Neural cell (in vitro differentiated cells): ENCODE results near the gene FAM131B. TPM values are rescaled to one million over a fixed set of nuclear protein-coding genes. Genes with fewer than 3 reads are reported as not detected.

Experiments used
- H2AFZ ChIP-seq: fragments of 200-600, 300-800 bp; sonication (generic), shearing (Covaris generic); 2 replicates; pipeline ENCODE4 v1.6.0; 2014; ENCODE audit warnings: low read depth, mild to moderate bottlenecking, antibody characterized with exemption, low read length, moderate library complexity
- H3F3A ChIP-seq: fragments of 200-600 bp; shearing (Covaris generic); 2 replicates; pipeline ENCODE4 v1.6.1; 2016; ENCODE audit warnings: mild to moderate bottlenecking, moderate library complexity, mixed read lengths, antibody characterized with exemption, low read length; ENCODE audit not compliant: insufficient read depth, poor library complexity, severe bottlenecking
- H3K27ac ChIP-seq: fragments of 200-600, 300-800 bp; sonication (generic), shearing (Covaris generic); 2 replicates; pipeline ENCODE4 v1.5.1; 2014; ENCODE audit warnings: mild to moderate bottlenecking, low read length, moderate library complexity
- H3K27me3 ChIP-seq: fragments of 300-800, 200-600 bp; sonication (generic), shearing (Covaris generic); 2 replicates; pipeline ENCODE4 v1.6.0; 2014; ENCODE audit warnings: mild to moderate bottlenecking, low read depth, low read length, moderate library complexity; ENCODE audit not compliant: insufficient read depth
- H3K36me3 ChIP-seq: fragments of 300-800, 200-600 bp; sonication (generic), shearing (Covaris generic); 2 replicates; pipeline ENCODE4 v1.5.1; 2014; ENCODE audit warnings: mild to moderate bottlenecking, antibody characterized with exemption, low read length, moderate library complexity; ENCODE audit not compliant: insufficient read depth
- H3K4me2 ChIP-seq: fragments of 300-800, 200-600 bp; sonication (generic), shearing (Covaris generic); 2 replicates; pipeline ENCODE4 v1.6.0; 2014; ENCODE audit warnings: mild to moderate bottlenecking, low read length
- H3K4me3 ChIP-seq: fragments of 300-800, 200-600 bp; sonication (generic), shearing (Covaris generic); 2 replicates; pipeline ENCODE4 v1.5.1; 2014; ENCODE audit warnings: mild to moderate bottlenecking, low read length, moderate library complexity
- H3K79me2 ChIP-seq: fragments of 200-600 bp; shearing (Covaris generic); replicated peaks from 2 replicates; pipeline ENCODE4 v1.6.0; 2014; ENCODE audit warnings: mild to moderate bottlenecking, low read length, moderate library complexity; ENCODE audit not compliant: insufficient read depth
- H3K9ac ChIP-seq: fragments of 300-800, 200-600 bp; sonication (generic), shearing (Covaris generic); 2 replicates; pipeline ENCODE4 v1.6.1; 2016; ENCODE audit warnings: mild to moderate bottlenecking, low read length, mixed read lengths
- H3K9me2 ChIP-seq: fragments of 200-600 bp; shearing (Covaris generic); 2 replicates; pipeline ENCODE4 v1.6.1; 2016; ENCODE audit warnings: mild to moderate bottlenecking, low read length, mixed read lengths; ENCODE audit not compliant: insufficient read depth
- H3K9me3 ChIP-seq: fragments of 200-600, 300-800 bp; sonication (generic), shearing (Covaris generic); 2 replicates; pipeline ENCODE4 v1.6.1; 2016; ENCODE audit warnings: mild to moderate bottlenecking, mixed run types, low read length, moderate library complexity, mixed read lengths
- H4K20me1 ChIP-seq: fragments of 200-600 bp; shearing (Covaris generic); 2 replicates; pipeline ENCODE4 v1.6.1; 2016; ENCODE audit warnings: mild to moderate bottlenecking, mixed run types; ENCODE audit not compliant: insufficient read depth
- CTCF ChIP-seq: fragments of 450-650 bp; IDR thresholded peaks from 2 replicates; pipeline ENCODE4 v1.5.1; 2014; ENCODE audit warnings: antibody characterized with exemption, mild to moderate bottlenecking, moderate library complexity; ENCODE audit not compliant: poor library complexity, severe bottlenecking
- EP300 ChIP-seq: fragments of 450-650 bp; conservative IDR thresholded peaks from 2 replicates; pipeline ENCODE4 v1.6.1; 2014; ENCODE audit warnings: antibody characterized with exemption, mild to moderate bottlenecking, moderate library complexity; ENCODE audit not compliant: poor library complexity, severe bottlenecking
- EZH2 ChIP-seq: fragments of 200-600, 300-800 bp; shearing (Covaris generic), sonication (generic); IDR thresholded peaks from 2 replicates; pipeline ENCODE4 v1.6.1; 2014; ENCODE audit warnings: antibody characterized with exemption, low read length, borderline replicate concordance, mild to moderate bottlenecking; ENCODE audit not compliant: insufficient read depth, poor library complexity, severe bottlenecking
- MXI1 ChIP-seq: fragments of 450-650 bp; conservative IDR thresholded peaks from 2 replicates; pipeline ENCODE4 v1.6.1; 2014; ENCODE audit warnings: antibody characterized with exemption, mild to moderate bottlenecking; ENCODE audit not compliant: poor library complexity, severe bottlenecking
- POLR2AphosphoS5 ChIP-seq: IDR thresholded peaks from 2 replicates; pipeline ENCODE4 v1.6.1; 2012
- RAD21 ChIP-seq: fragments of 450-650 bp; conservative IDR thresholded peaks from 2 replicates; pipeline ENCODE4 v1.6.1; 2014; ENCODE audit warnings: antibody characterized with exemption, mild to moderate bottlenecking, moderate library complexity
- REST ChIP-seq: IDR thresholded peaks from 2 replicates; pipeline ENCODE4 v1.6.1; 2012; ENCODE audit warnings: borderline replicate concordance
- SMC3 ChIP-seq: fragments of 450-650 bp; conservative IDR thresholded peaks from 2 replicates; pipeline ENCODE4 v1.6.1; 2014; ENCODE audit warnings: antibody characterized with exemption, mild to moderate bottlenecking, moderate library complexity; ENCODE audit not compliant: poor library complexity
- TAF1 ChIP-seq: IDR thresholded peaks from 2 replicates; pipeline ENCODE4 v1.6.1; 2012; ENCODE audit warnings: low read depth
- polyA plus RNA-seq: library from polyadenylated mRNA; depleted of rRNA; stranded (reverse); fragments of >200 nt; gene quantifications from 2 replicates; pipeline ENCODE4 v1.2.3, GENCODE V29; 2014

The FAM131B gene
- polyA plus RNA-seq, 1 donor from 2014 or later = 45.9 TPM

GRCh38 chr7:143367972-143368371 is 5.5 kb upstream of the FAM131B start:
- Histone ChIP-seq H2AFZ (no peak overlapping the region), H4K20me1 (no peaks in the 10 kb centered on the region), H3F3A (no peaks in the 10 kb centered on the region), H3K79me2 (peaks cover 11% of the 10 kb centered on the region), H3K27me3 (no peaks in the 10 kb centered on the region), H3K4me3 (no peak overlapping the region), H3K4me2 (no peak overlapping the region), H3K9ac (no peak overlapping the region), H3K27ac (no peak overlapping the region), H3K9me2 (no peaks in the 10 kb centered on the region), H3K9me3 (no peaks in the 10 kb centered on the region), H3K36me3 (no peaks in the 10 kb centered on the region)
- TF ChIP-seq EP300 (no peak), TAF1 (no peak), SMC3 (no peak), RAD21 (no peak), EZH2 (no peak), MXI1 (no peak)

- Histone ChIP-seq H3K9me2 (no peaks in the 10 kb centered on the region), H3K27me3 (no peaks in the 10 kb centered on the region), H3K4me2 (peak overlapping the region; percentile 86), H3K9me3 (no peaks in the 10 kb centered on the region), H3F3A (no peaks in the 10 kb centered on the region), H3K79me2 (peaks cover 13% of the 10 kb centered on the region), H3K9ac (peak overlapping the region; percentile 100), H3K4me3 (peak overlapping the region; percentile 82), H2AFZ (peak overlapping the region; percentile 65), H4K20me1 (no peaks in the 10 kb centered on the region), H3K27ac (peak overlapping the region; percentile 52), H3K36me3 (no peaks in the 10 kb centered on the region)
- TF ChIP-seq CTCF (no peak), REST (no peak), MXI1 (no peak), RAD21 (no peak), EP300 (no peak), POLR2AphosphoS5 (no peak), TAF1 (no peak), SMC3 (no peak), EZH2 (no peak)
Observed at GRCh38 chr7:143363016-143363937, 764 bp upstream of the FAM131B start.
